IMR-90 (cell line): ENCODE results near the gene PHF21B. TPM values are rescaled to one million over a fixed set of nuclear protein-coding genes. Genes with fewer than 3 reads are reported as not detected.

ENCODE experiments used
- ATAC-seq: fragments of 200-7000 bp; cut with Tn5 transposase; 2 replicates; pipeline ENCODE4 v1.9.1; 2020; ENCODE audit warnings: low read depth, mild to moderate bottlenecking, moderate library complexity
- BruUV-seq: library from RNA; stranded (reverse); fragments of 400-500 nt; replicated peaks from 2 replicates; lab custom pipeline; 2021; lab: Mats Ljungman, UMichigan
- CTCF ChIA-PET: fragments of 300-600 bp; formaldehyde crosslinking; extraction: SDS; loops from one replicate; lab custom pipeline; 2021; ENCODE audit warnings: antibody characterized with exemption; lab: Yijun Ruan, JAX
- POLR2A ChIA-PET: fragments of 300-600 bp; sonication (Branson Sonifier 250); formaldehyde crosslinking; loops from one replicate; lab custom pipeline; 2022; ENCODE audit warnings: antibody characterized with exemption; ENCODE audit not compliant: unreplicated experiment; lab: Charles Lee
- DNase-seq: peaks from one replicate; pipeline ENCODE4 v3.0.0; 2013
- H2AFZ ChIP-seq: replicated peaks from 2 replicates; pipeline ENCODE3; 2013; ENCODE audit warnings: low read length, mild to moderate bottlenecking; ENCODE audit not compliant: poor library complexity
- H2AK5ac ChIP-seq: 2 replicates; pipeline ENCODE4 v1.6.1; 2013; ENCODE audit warnings: low read depth, low read length, inconsistent platforms
- H2AK9ac ChIP-seq: replicated peaks from 2 replicates; pipeline ENCODE3; 2013; ENCODE audit warnings: mild to moderate bottlenecking, low read depth, low read length, moderate library complexity; ENCODE audit not compliant: poor library complexity
- H2BK120ac ChIP-seq: 2 replicates; pipeline ENCODE4 v1.6.1; 2013; ENCODE audit warnings: low read depth, low read length, inconsistent platforms
- H2BK15ac ChIP-seq: 3 replicates; pipeline ENCODE4 v1.6.1; 2013; ENCODE audit warnings: low read depth, low read length, inconsistent platforms
- H2BK20ac ChIP-seq: 2 replicates; pipeline ENCODE4 v1.6.1; 2013; ENCODE audit warnings: low read depth, mild to moderate bottlenecking, inconsistent platforms, low read length, moderate library complexity
- H2BK5ac ChIP-seq: 2 replicates; pipeline ENCODE4 v1.6.1; 2013; ENCODE audit warnings: mild to moderate bottlenecking, low read depth, low read length, inconsistent platforms; ENCODE audit not compliant: poor library complexity, severe bottlenecking
- H3K14ac ChIP-seq: replicated peaks from 2 replicates; pipeline ENCODE4 v1.6.1; 2013; ENCODE audit warnings: low read depth, low read length, inconsistent platforms
- H3K18ac ChIP-seq: 2 replicates; pipeline ENCODE4 v1.6.1; 2013; ENCODE audit warnings: low read depth, low read length, control low read depth
- H3K23ac ChIP-seq: 2 replicates; pipeline ENCODE4 v1.6.1; 2013; ENCODE audit warnings: low read depth, low read length, inconsistent platforms
- H3K27ac ChIP-seq: 2 replicates; pipeline ENCODE4 v1.5.1; 2013; ENCODE audit warnings: mild to moderate bottlenecking, control low read depth, low read length; ENCODE audit not compliant: insufficient read depth
- H3K27me3 ChIP-seq: 2 replicates; pipeline ENCODE4 v1.6.1; 2013; ENCODE audit warnings: low read length; ENCODE audit not compliant: control insufficient read depth, insufficient read depth
- H3K36me3 ChIP-seq: 2 replicates; pipeline ENCODE4 v1.6.1; 2013; ENCODE audit warnings: low read length, mixed read lengths; ENCODE audit not compliant: control insufficient read depth, insufficient read depth
- H3K4ac ChIP-seq: 2 replicates; pipeline ENCODE4 v1.6.1; 2013; ENCODE audit warnings: low read depth, low read length, inconsistent platforms
- H3K4me1 ChIP-seq: 2 replicates; pipeline ENCODE4 v1.6.1; 2013; ENCODE audit warnings: low read length, mixed read lengths; ENCODE audit not compliant: control insufficient read depth, insufficient read depth
- H3K4me2 ChIP-seq: 2 replicates; pipeline ENCODE4 v1.6.1; 2013; ENCODE audit warnings: low read depth, mild to moderate bottlenecking, control low read depth, low read length, moderate library complexity
- H3K4me3 ChIP-seq: 2 replicates; pipeline ENCODE4 v1.5.1; 2013; ENCODE audit warnings: low read depth, mild to moderate bottlenecking, control low read depth, low read length, moderate library complexity; ENCODE audit not compliant: insufficient read depth
- H3K56ac ChIP-seq: 2 replicates; pipeline ENCODE4 v1.6.1; 2013; ENCODE audit warnings: low read length, inconsistent platforms; ENCODE audit not compliant: insufficient read depth; ENCODE audit errors: extremely low read depth
- H3K79me1 ChIP-seq, 2 experiments: 2 replicates each; pipeline ENCODE4 v1.6.1; 2013; ENCODE audit warnings: low read length in 2 of 2, inconsistent platforms in 1 of 2, low read depth in 1 of 2
- H3K9ac ChIP-seq: 2 replicates; pipeline ENCODE4 v1.6.1; 2013; ENCODE audit warnings: low read depth, low read length, control low read depth
- H3K9me1 ChIP-seq: 2 replicates; pipeline ENCODE4 v1.6.1; 2013; ENCODE audit warnings: low read length, inconsistent platforms; ENCODE audit not compliant: insufficient read depth
- H3K9me3 ChIP-seq: 2 replicates; pipeline ENCODE4 v1.6.1; 2013; ENCODE audit warnings: low read length; ENCODE audit not compliant: control insufficient read depth, insufficient read depth
- H4K20me1 ChIP-seq: 2 replicates; pipeline ENCODE4 v1.6.1; 2013; ENCODE audit warnings: low read length, inconsistent platforms; ENCODE audit not compliant: insufficient read depth
- H4K5ac ChIP-seq: 2 replicates; pipeline ENCODE4 v1.6.1; 2013; ENCODE audit warnings: mild to moderate bottlenecking, low read depth, low read length, control low read depth
- H4K8ac ChIP-seq, 2 experiments: 2 replicates each; pipeline ENCODE4 v1.6.1; 2013; ENCODE audit warnings: low read depth in 2 of 2, low read length in 2 of 2, control low read depth in 1 of 2, inconsistent platforms in 1 of 2
- H4K91ac ChIP-seq: 2 replicates; pipeline ENCODE4 v1.6.1; 2013; ENCODE audit warnings: low read depth, low read length, inconsistent platforms; ENCODE audit not compliant: insufficient read depth
- CHD1 ChIP-seq: IDR thresholded peaks from 2 replicates; pipeline ENCODE4 v1.6.1; 2012; ENCODE audit warnings: low read depth, low read length, improper control_type of control experiment
- FOS ChIP-seq: fragments of 150-350 bp; IDR thresholded peaks from 2 replicates; pipeline ENCODE4 v1.6.1; 2016; ENCODE audit warnings: low read depth, low read length
- MXI1 ChIP-seq: IDR thresholded peaks from 2 replicates; pipeline ENCODE4 v1.6.1; 2012; ENCODE audit warnings: low read depth, mild to moderate bottlenecking, low read length, moderate library complexity, borderline replicate concordance
- RAD21 ChIP-seq: IDR thresholded peaks from 2 replicates; pipeline ENCODE4 v1.6.1; 2012; ENCODE audit warnings: low read length, improper control_type of control experiment
- RFX5 ChIP-seq: IDR thresholded peaks from 2 replicates; pipeline ENCODE4 v1.8.0; 2012; ENCODE audit warnings: low read depth, mild to moderate bottlenecking, low read length, moderate library complexity
- SMC3 ChIP-seq: fragments of 150-350 bp; IDR thresholded peaks from 2 replicates; pipeline ENCODE4 v1.6.1; 2016; ENCODE audit warnings: low read depth, mild to moderate bottlenecking, antibody characterized with exemption, low read length, moderate library complexity
- WGBS, 2 experiments: methylation state at CpG; one replicate each; pipeline versions ENCODE4 v1.1.5 to v1.1.7; 2013; ENCODE audit warnings: missing lambda C conversion rate in 2 of 2; ENCODE audit not compliant: insufficient read length in 1 of 2; ENCODE audit errors: extremely low coverage in 2 of 2; 5-methylcytosine and 5-hydroxymethylcytosine counted together
- dilution Hi-C: fragments of 300-500 bp; cut with HindIII; formaldehyde crosslinking; loops from one replicate; pipeline ENCODE4 v1.14.3; 2018; ENCODE audit warnings: low sequenced_read_pairs; ENCODE audit not compliant: unreplicated experiment
- in situ Hi-C: fragments of 300-500 bp; cut with MboI; formaldehyde crosslinking; loops from 3 replicates; pipeline ENCODE4 v1.14.3; 2019; ENCODE audit warnings: low sequenced_read_pairs, inconsistent platforms, mixed read lengths
- intact Hi-C: fragments of 100-400 bp; cut with micrococcal nuclease; formaldehyde crosslinking; loops from 2 replicates; pipeline ENCODE4 v1.10.0; 2022
- polyA plus RNA-seq, 3 experiments: library from polyadenylated mRNA; depleted of rRNA; stranded (reverse); fragments of >200 nt; gene quantifications; 2 replicates each; pipeline ENCODE4 v1.2.3, GENCODE V29; 2012; ENCODE audit warnings: low replicate concordance in 1 of 3
- total RNA-seq: library from RNA; depleted of rRNA; stranded (reverse); fragments of >200 nt; gene quantifications from 2 replicates; pipeline ENCODE4 v1.2.3, GENCODE V29; 2012

Gene PHF21B
- total and polyA plus RNA-seq, 2 of the 4 experiments (the other 2 are of a cell fraction), result 0.02 TPM; not detected in 1

- ChIA-PET POLR2A (no interaction called here), CTCF (no interaction called here)
- no peak overlapping the region for H2BK20ac ChIP-seq
- no TSS peak for BruUV-seq
- H3K4ac ChIP-seq, result no peak overlapping the region
- H3K56ac ChIP-seq, result no peak overlapping the region
- intact Hi-C loops, result no loop called here
- H2AK5ac ChIP-seq, result no peak overlapping the region
- in situ Hi-C loops, result loop anchor here (10.0 to 25.0 kb wide), 2 partner anchors 108 to 575 kb away; no protein-coding TSS in a partner anchor
- DNase-seq, result no peak
- H3K9me1 ChIP-seq, result no peaks in the 10 kb centered on the region
- dilution Hi-C loops, result no loop called here
- no peak for ATAC-seq
- no peak overlapping the region for H3K18ac ChIP-seq
- no peak overlapping the region for H2AFZ ChIP-seq
- H3K4me1 ChIP-seq, result no peaks in the 10 kb centered on the region
- H3K14ac ChIP-seq, result no peak overlapping the region
- H4K8ac ChIP-seq, result no peak overlapping the region
- no peak overlapping the region for H2AK9ac ChIP-seq
- H3K9ac ChIP-seq, result no peak overlapping the region
- no peak overlapping the region for H2BK5ac ChIP-seq
- no peaks in the 10 kb centered on the region for H4K20me1 ChIP-seq
- peaks cover 8% of the 10 kb centered on the region; the same call in 1 of the 2 replicates for H3K27me3 ChIP-seq
- no peak overlapping the region for H3K23ac ChIP-seq
- no peak overlapping the region for H3K4me2 ChIP-seq
- H2BK120ac ChIP-seq, result no peak overlapping the region
- H4K5ac ChIP-seq, result no peak overlapping the region
- H3K27ac ChIP-seq, result no peak overlapping the region
- H3K9me3 ChIP-seq, result peaks cover 2% of the 10 kb centered on the region
- no peak overlapping the region for H3K4me3 ChIP-seq
- H3K79me1 ChIP-seq, result no peaks in the 10 kb centered on the region
- H2BK15ac ChIP-seq, result no peak overlapping the region
- no peak overlapping the region for H4K91ac ChIP-seq
- WGBS, 2 experiments, result 48% methylated on average over 4 of the region's 5 CpGs; no CpG with 5 or more reads in 1 of the 2 experiments
- TF ChIP-seq RAD21, result no peak
- no peak for TF ChIP-seq SMC3
- no peak for TF ChIP-seq CHD1
- no peak for TF ChIP-seq MXI1
- no peak for TF ChIP-seq FOS
- no peak for TF ChIP-seq RFX5
- H3K36me3 ChIP-seq, result no peaks in the 10 kb centered on the region
Observed at GRCh38 chr22:44986926-44987325, 22.9 kb downstream of the PHF21B start.
